HepG2 (cell line): ENCODE results near the gene MRPL51. TPM values are rescaled to one million over a fixed set of nuclear protein-coding genes. Genes with fewer than 3 reads are reported as not detected.
A peak's percentile ranks its signal among the peaks of the same experiment; 100 is the strongest.

Source experiments
- BHLHE40 ChIP-seq: IDR thresholded peaks from 2 replicates; pipeline ENCODE4 v1.6.1; 2011; ENCODE audit warnings: low read length, improper control_type of control experiment
- CC2D1A ChIP-seq: sonication (generic); formaldehyde crosslinking; IDR thresholded peaks from 2 replicates; pipeline ENCODE4 v1.8.1; 2023; ENCODE audit warnings: mild to moderate bottlenecking, missing genetic modification reagents
- CENPX ChIP-seq: sonication (generic); formaldehyde crosslinking; IDR thresholded peaks from 2 replicates; pipeline ENCODE4 v1.9.0; 2021; ENCODE audit warnings: mild to moderate bottlenecking, missing genetic modification reagents, moderate library complexity
- IKZF1 ChIP-seq: fragments of 450-650 bp; IDR thresholded peaks from 2 replicates; pipeline ENCODE4 v1.7.1; 2016
- IRX3 ChIP-seq: sonication (generic); formaldehyde crosslinking; IDR thresholded peaks from 2 replicates; pipeline ENCODE4 v1.8.1; 2023; ENCODE audit warnings: mild to moderate bottlenecking, low read depth, missing genetic modification reagents, borderline replicate concordance
- ISL2 ChIP-seq: sonication (generic); formaldehyde crosslinking; IDR thresholded peaks from 2 replicates; pipeline ENCODE4 v1.5.0; 2020; ENCODE audit warnings: missing genetic modification reagents
- MEF2D ChIP-seq: sonication (generic); formaldehyde crosslinking; IDR thresholded peaks from 2 replicates; pipeline ENCODE4 v1.5.1; 2020; ENCODE audit warnings: mild to moderate bottlenecking, missing genetic modification reagents
- MLLT10 ChIP-seq: sonication (generic); formaldehyde crosslinking; IDR thresholded peaks from 2 replicates; pipeline ENCODE4 v1.4.0; 2020; ENCODE audit warnings: missing genetic modification reagents
- NFATC3 ChIP-seq: sonication (generic); formaldehyde crosslinking; IDR thresholded peaks from 2 replicates; pipeline ENCODE4 v1.5.1; 2020; ENCODE audit warnings: mild to moderate bottlenecking, missing genetic modification reagents
- NFYC ChIP-seq: IDR thresholded peaks from 2 replicates; pipeline ENCODE4 v1.6.1; 2016; ENCODE audit warnings: missing genetic modification reagents, missing compliant biosample characterization
- POLR2G ChIP-seq: fragments of 200-400 bp; formaldehyde crosslinking; IDR thresholded peaks from 2 replicates; pipeline ENCODE4 v1.6.1; 2018; ENCODE audit warnings: mild to moderate bottlenecking, low read depth, low read length, moderate library complexity
- REL ChIP-seq: sonication (generic); formaldehyde crosslinking; conservative IDR thresholded peaks from 2 replicates; pipeline ENCODE4 v1.8.0; 2022; ENCODE audit warnings: mild to moderate bottlenecking, missing genetic modification reagents, moderate library complexity
- SMYD3 ChIP-seq: sonication (generic); formaldehyde crosslinking; IDR thresholded peaks from 2 replicates; pipeline ENCODE4 v1.8.1; 2023; ENCODE audit warnings: mild to moderate bottlenecking, missing genetic modification reagents
- SNAPC2 ChIP-seq: sonication (generic); formaldehyde crosslinking; IDR thresholded peaks from 2 replicates; pipeline ENCODE4 v1.8.1; 2022; ENCODE audit warnings: mild to moderate bottlenecking, missing genetic modification reagents
- SRSF1 ChIP-seq: fragments of 200-400 bp; formaldehyde crosslinking; optimal IDR thresholded peaks from 2 replicates; pipeline ENCODE3; 2017; ENCODE audit warnings: mild to moderate bottlenecking, low read depth, low read length, moderate library complexity
- ZEB1 ChIP-seq: IDR thresholded peaks from 2 replicates; pipeline ENCODE4 v1.6.1; 2012; ENCODE audit warnings: mild to moderate bottlenecking, low read depth, inconsistent platforms; ENCODE audit not compliant: insufficient replicate concordance
- ZFAT ChIP-seq: sonication (generic); formaldehyde crosslinking; conservative IDR thresholded peaks from 2 replicates; pipeline ENCODE4 v1.8.1; 2023; ENCODE audit warnings: missing genetic modification reagents, inconsistent platforms
- ZNF235 ChIP-seq: sonication (generic); formaldehyde crosslinking; IDR thresholded peaks from 2 replicates; pipeline ENCODE4 v1.8.1; 2023; ENCODE audit warnings: mild to moderate bottlenecking, missing genetic modification reagents, borderline replicate concordance
- ZNF275 ChIP-seq: sonication (generic); formaldehyde crosslinking; IDR thresholded peaks from 2 replicates; pipeline ENCODE4 v1.8.0; 2022; ENCODE audit warnings: missing genetic modification reagents, mild to moderate bottlenecking, inconsistent platforms, borderline replicate concordance
- ZNF343 ChIP-seq: sonication (generic); formaldehyde crosslinking; IDR thresholded peaks from 2 replicates; pipeline ENCODE4 v1.4.0; 2020; ENCODE audit warnings: mild to moderate bottlenecking, missing genetic modification reagents
- ZNF576 ChIP-seq: sonication (generic); formaldehyde crosslinking; IDR thresholded peaks from 2 replicates; pipeline ENCODE4 v1.4.0; 2020; ENCODE audit warnings: mild to moderate bottlenecking, missing genetic modification reagents
- ZNF577 ChIP-seq: sonication (generic); formaldehyde crosslinking; IDR thresholded peaks from 2 replicates; pipeline ENCODE4 v1.4.0; 2020; ENCODE audit warnings: mild to moderate bottlenecking, low read depth, missing genetic modification reagents, borderline replicate concordance
- ZNF598 ChIP-seq: sonication (generic); formaldehyde crosslinking; IDR thresholded peaks from 2 replicates; pipeline ENCODE4 v1.5.1; 2020; ENCODE audit warnings: mild to moderate bottlenecking, missing genetic modification reagents, borderline replicate concordance
- ZNF607 ChIP-seq: sonication (generic); formaldehyde crosslinking; IDR thresholded peaks from 2 replicates; pipeline ENCODE4 v1.5.1; 2020; ENCODE audit warnings: missing genetic modification reagents, mild to moderate bottlenecking, borderline replicate concordance
- ZNF678 ChIP-seq: sonication (generic); formaldehyde crosslinking; IDR thresholded peaks from 2 replicates; pipeline ENCODE4 v1.4.0; 2020; ENCODE audit warnings: mild to moderate bottlenecking, missing genetic modification reagents
- ZNF83 ChIP-seq: sonication (generic); formaldehyde crosslinking; IDR thresholded peaks from 2 replicates; pipeline ENCODE4 v1.4.0; 2020; ENCODE audit warnings: missing genetic modification reagents, mild to moderate bottlenecking, borderline replicate concordance
- ZSCAN12 ChIP-seq: sonication (generic); formaldehyde crosslinking; IDR thresholded peaks from 2 replicates; pipeline ENCODE4 v1.9.0; 2021; ENCODE audit warnings: mild to moderate bottlenecking, missing genetic modification reagents
- polyA plus RNA-seq, 8 experiments: library from polyadenylated mRNA; depleted of rRNA in 3 of 8; stranded (reverse) in 7 of 8; unstranded in 1 of 8; fragments of >200 nt; fragmentation: Illumina TruSeq in 4 of 8; extraction: Trizol in 4 of 8; gene quantifications; 2 replicates each; pipeline versions ENCODE4 v1.2.1 to v1.2.3, GENCODE V29; 2011 to 2016; ENCODE audit warnings: low read depth in 4 of 8, missing spikeins in 1 of 8, mixed read lengths in 1 of 8; ENCODE audit not compliant: insufficient read depth in 1 of 8
- total RNA-seq, 5 experiments: library from RNA; depleted of rRNA; stranded (reverse); fragments of >200 nt; fragmentation: Illumina TruSeq; extraction: Trizol; gene quantifications; 2 replicates each; pipeline ENCODE4 v1.2.3, GENCODE V29; 2016; ENCODE audit warnings: low read depth in 1 of 5
- TF ChIP-seq, protein P1 (sequence below): sonication (generic); formaldehyde crosslinking; IDR thresholded peaks from 2 replicates; pipeline ENCODE4 v1.4.0; 2020; ENCODE audit warnings: missing genetic modification reagents
- TF ChIP-seq, protein P2 (sequence below): IDR thresholded peaks from 2 replicates; pipeline ENCODE4 v1.6.1; 2016; ENCODE audit warnings: missing compliant biosample characterization, missing genetic modification reagents, borderline replicate concordance

MRPL51 gene
- total and polyA plus RNA-seq, 2 of the 13 experiments (the other 11 are each of a cell fraction or from before 2014, with no cell fraction given) = 64.8 to 278 TPM

- TF ChIP-seq ZNF275 (no peak), ZSCAN12 (no peak), IRX3 (CRISPR knock-in tag) (no peak), CC2D1A (CRISPR knock-in tag) (no peak), ZNF576 (CRISPR knock-in tag) (no peak), CENPX (CRISPR knock-in tag) (no peak), IKZF1 (no peak), ZNF678 (CRISPR knock-in tag) (no peak), SMYD3 (no peak), POLR2G (peak; percentile 89), MLLT10 (no peak), SRSF1 (no peak), NFYC (CRISPR knock-in tag) (no peak), ZNF607 (CRISPR knock-in tag) (peak; percentile 75; the same call in 1 of the 2 replicates), BHLHE40 (no peak), ZNF235 (0 out of 2 replicates have a peak, but pooled peaks have one; percentile 45), ZNF343 (CRISPR knock-in tag) (no peak), REL (no peak), SNAPC2 (0 out of 2 replicates have a peak, but pooled peaks have one; percentile 25), ZEB1 (no peak), ZNF598 (no peak), ZFAT (CRISPR knock-in tag) (no peak), ZNF577 (CRISPR knock-in tag) (no peak), MEF2D (CRISPR knock-in tag) (0 out of 2 replicates have a peak, but pooled peaks have one; percentile 35), NFATC3 (CRISPR knock-in tag) (no peak), ISL2 (CRISPR knock-in tag) (no peak), ZNF83 (CRISPR knock-in tag) (0 out of 2 replicates have a peak, but pooled peaks have one; percentile 50)
- TF ChIP-seq, protein P1, sequence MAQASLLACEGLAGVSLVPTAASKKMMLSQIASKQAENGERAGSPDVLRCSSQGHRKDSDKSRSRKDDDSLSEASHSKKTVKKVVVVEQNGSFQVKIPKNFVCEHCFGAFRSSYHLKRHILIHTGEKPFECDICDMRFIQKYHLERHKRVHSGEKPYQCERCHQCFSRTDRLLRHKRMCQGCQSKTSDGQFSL = no peak
- TF ChIP-seq, protein P2, sequence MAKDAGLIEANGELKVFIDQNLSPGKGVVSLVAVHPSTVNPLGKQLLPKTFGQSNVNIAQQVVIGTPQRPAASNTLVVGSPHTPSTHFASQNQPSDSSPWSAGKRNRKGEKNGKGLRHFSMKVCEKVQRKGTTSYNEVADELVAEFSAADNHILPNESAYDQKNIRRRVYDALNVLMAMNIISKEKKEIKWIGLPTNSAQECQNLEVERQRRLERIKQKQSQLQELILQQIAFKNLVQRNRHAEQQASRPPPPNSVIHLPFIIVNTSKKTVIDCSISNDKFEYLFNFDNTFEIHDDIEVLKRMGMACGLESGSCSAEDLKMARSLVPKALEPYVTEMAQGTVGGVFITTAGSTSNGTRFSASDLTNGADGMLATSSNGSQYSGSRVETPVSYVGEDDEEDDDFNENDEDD (CRISPR knock-in tag) = no peak
Observed at GRCh38 chr12:6538420-6539313, 45.6 kb upstream of the MRPL51 start (continued).
